T-helper 2 cell treated with Interferon-gamma antibody and Interleukin-4, amounts not matched to agents 100 ng/mL and 5 ng/mL, for 36 hours (primary cell): ENCODE results near the gene KRTAP9-9. TPM values are rescaled to one million over a fixed set of nuclear protein-coding genes. Genes with fewer than 3 reads are reported as not detected.

Experiments
- total RNA-seq: library from RNA; stranded (reverse); gene quantifications from 2 replicates; pipeline ENCODE4 v1.2.3, GENCODE V29; 2022

Gene KRTAP9-9
- total RNA-seq, 1 donor from 2014 or later, result not detected

Other genes with a start within 250 kb of the KRTAP9-9 start
- gene KRTAP3-1, start 246.3 kb upstream of the KRTAP9-9 start, total RNA-seq, result not detected in 2 replicates
- not detected in 2 replicates for gene KRTAP1-5, start 228.2 kb upstream of the KRTAP9-9 start, total RNA-seq
- not detected in 2 replicates for gene KRTAP1-4, start 225.2 kb upstream of the KRTAP9-9 start, total RNA-seq
- not detected in 2 replicates for gene KRTAP1-3, start 220.5 kb upstream of the KRTAP9-9 start, total RNA-seq
- gene KRTAP1-1, start 213.9 kb upstream of the KRTAP9-9 start, total RNA-seq, result not detected in 2 replicates
- not detected in 2 replicates for gene KRTAP2-1, start 208.1 kb upstream of the KRTAP9-9 start, total RNA-seq
- not detected in 2 replicates for gene KRTAP2-2, start 200.2 kb upstream of the KRTAP9-9 start, total RNA-seq
- gene KRTAP2-3, start 195.3 kb upstream of the KRTAP9-9 start, total RNA-seq, result not detected in 2 replicates
- not detected in 2 replicates for gene KRTAP2-4, start 189.5 kb upstream of the KRTAP9-9 start, total RNA-seq
- not detected in 2 replicates for gene KRTAP4-7, start 171.2 kb upstream of the KRTAP9-9 start, total RNA-seq
- gene KRTAP4-8, start 157.2 kb upstream of the KRTAP9-9 start, total RNA-seq, result not detected in 2 replicates
- gene KRTAP4-16, start 153.2 kb upstream of the KRTAP9-9 start, total RNA-seq, result not detected in 2 replicates
- not detected in 2 replicates for gene KRTAP4-9, start 150.0 kb upstream of the KRTAP9-9 start, total RNA-seq
- not detected in 2 replicates for gene KRTAP4-11, start 137.0 kb upstream of the KRTAP9-9 start, total RNA-seq
- gene KRTAP4-12, start 131.2 kb upstream of the KRTAP9-9 start, total RNA-seq, result not detected in 2 replicates
- gene KRTAP4-6, start 114.8 kb upstream of the KRTAP9-9 start, total RNA-seq, result not detected in 2 replicates
- gene KRTAP4-5, start 105.6 kb upstream of the KRTAP9-9 start, total RNA-seq, result not detected in 2 replicates
- gene KRTAP4-4, start 94.6 kb upstream of the KRTAP9-9 start, total RNA-seq, result not detected in 2 replicates
- gene KRTAP4-3, start 87.2 kb upstream of the KRTAP9-9 start, total RNA-seq, result not detected in 2 replicates
- not detected in 2 replicates for gene KRTAP4-2, start 77.2 kb upstream of the KRTAP9-9 start, total RNA-seq
- gene KRTAP4-1, start 70.5 kb upstream of the KRTAP9-9 start, total RNA-seq, result not detected in 2 replicates
- not detected in 2 replicates for gene KRTAP9-1, start 65.5 kb upstream of the KRTAP9-9 start, total RNA-seq
- not detected in 2 replicates for gene KRTAP9-2, start 28.7 kb upstream of the KRTAP9-9 start, total RNA-seq
- gene KRTAP9-3, start 22.9 kb upstream of the KRTAP9-9 start, total RNA-seq, result not detected in 2 replicates
- not detected in 2 replicates for gene KRTAP9-8, start 17.4 kb upstream of the KRTAP9-9 start, total RNA-seq
- not detected in 2 replicates for gene KRTAP9-4, start 5.7 kb upstream of the KRTAP9-9 start, total RNA-seq
- gene KRTAP9-6, start 10.0 kb downstream of the KRTAP9-9 start, total RNA-seq, result not detected in 2 replicates
- not detected in 2 replicates for gene KRTAP9-7, start 20.3 kb downstream of the KRTAP9-9 start, total RNA-seq
- not detected in 2 replicates for gene KRTAP29-1, start 47.5 kb downstream of the KRTAP9-9 start, total RNA-seq
- not detected in 2 replicates for gene KRTAP16-1, start 53.9 kb downstream of the KRTAP9-9 start, total RNA-seq
- not detected in 2 replicates for gene KRTAP17-1, start 60.3 kb downstream of the KRTAP9-9 start, total RNA-seq
- not detected in 2 replicates for gene KRT33A, start 95.4 kb downstream of the KRTAP9-9 start, total RNA-seq
- not detected in 2 replicates for gene KRT33B, start 114.4 kb downstream of the KRTAP9-9 start, total RNA-seq
- not detected in 2 replicates for gene KRT34, start 126.9 kb downstream of the KRTAP9-9 start, total RNA-seq
- not detected in 2 replicates for gene KRT31, start 142.2 kb downstream of the KRTAP9-9 start, total RNA-seq
- not detected in 2 replicates for gene KRT37, start 169.2 kb downstream of the KRTAP9-9 start, total RNA-seq
- not detected in 2 replicates for gene KRT38, start 185.6 kb downstream of the KRTAP9-9 start, total RNA-seq
- not detected in 2 replicates for gene KRT32, start 212.0 kb downstream of the KRTAP9-9 start, total RNA-seq
- not detected in 2 replicates for gene KRT35, start 225.8 kb downstream of the KRTAP9-9 start, total RNA-seq
- not detected in 2 replicates for gene KRT36, start 234.5 kb downstream of the KRTAP9-9 start, total RNA-seq